ENCODE data around the gene DPEP2. TPM values are rescaled to one million over a fixed set of nuclear protein-coding genes. Genes with fewer than 3 reads are reported as not detected.

The DPEP2 gene
- total RNA-seq, 1 donor from 2014 or later, result not detected

DNA sequence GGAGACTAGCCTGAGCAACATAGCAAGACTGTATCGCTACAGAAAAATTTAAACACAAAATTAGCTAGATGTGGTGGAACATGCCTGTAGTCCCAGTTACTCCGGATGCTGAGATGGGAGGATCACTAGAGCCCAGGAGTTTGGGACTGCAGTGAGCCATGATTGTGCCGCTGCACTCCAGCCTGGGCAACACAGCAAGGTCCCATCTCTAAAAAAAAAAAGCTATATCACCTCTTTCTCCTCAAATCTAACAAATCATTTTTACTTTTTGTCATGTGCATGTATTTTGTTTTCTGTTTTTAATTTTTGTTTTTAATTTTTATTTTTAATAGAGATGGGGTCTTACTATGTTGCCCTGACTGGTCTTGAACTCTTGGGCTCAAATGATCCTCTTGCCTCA lies 29.7 kb upstream of the DPEP2 start:
- Mint-ChIP-seq H3K36me3 (peaks cover 1% of the 10 kb centered on the region), H3K27me3 (ENCODE audit: insufficient read depth, low read depth) (no peaks in the 10 kb centered on the region), H3K4me3 (no peak overlapping the region), H3K27ac (no peak overlapping the region), H3K9me3 (no peaks in the 10 kb centered on the region), H3K4me1 (peaks cover 3% of the 10 kb centered on the region)
- Histone ChIP-seq H3K79me2 (ENCODE audit: low read depth) (peaks cover 22% of the 10 kb centered on the region), H3K4me3 (no peak overlapping the region), H2AFZ (replicated peaks) (no peak overlapping the region), H3K9ac (no peak overlapping the region), H3K36me3 (no peaks in the 10 kb centered on the region), H3K4me2 (no peak overlapping the region), H3K27ac (no peak overlapping the region), H3F3A (ENCODE audit: low read depth) (no peaks in the 10 kb centered on the region), H3K4me1 (peaks cover 4% of the 10 kb centered on the region), H3K27me3 (no peaks in the 10 kb centered on the region), H3K9me3 (ENCODE audit: low read depth) (no peaks in the 10 kb centered on the region), H4K20me1 (ENCODE audit: low read depth) (no peaks in the 10 kb centered on the region)
- TF ChIP-seq, protein P1, sequence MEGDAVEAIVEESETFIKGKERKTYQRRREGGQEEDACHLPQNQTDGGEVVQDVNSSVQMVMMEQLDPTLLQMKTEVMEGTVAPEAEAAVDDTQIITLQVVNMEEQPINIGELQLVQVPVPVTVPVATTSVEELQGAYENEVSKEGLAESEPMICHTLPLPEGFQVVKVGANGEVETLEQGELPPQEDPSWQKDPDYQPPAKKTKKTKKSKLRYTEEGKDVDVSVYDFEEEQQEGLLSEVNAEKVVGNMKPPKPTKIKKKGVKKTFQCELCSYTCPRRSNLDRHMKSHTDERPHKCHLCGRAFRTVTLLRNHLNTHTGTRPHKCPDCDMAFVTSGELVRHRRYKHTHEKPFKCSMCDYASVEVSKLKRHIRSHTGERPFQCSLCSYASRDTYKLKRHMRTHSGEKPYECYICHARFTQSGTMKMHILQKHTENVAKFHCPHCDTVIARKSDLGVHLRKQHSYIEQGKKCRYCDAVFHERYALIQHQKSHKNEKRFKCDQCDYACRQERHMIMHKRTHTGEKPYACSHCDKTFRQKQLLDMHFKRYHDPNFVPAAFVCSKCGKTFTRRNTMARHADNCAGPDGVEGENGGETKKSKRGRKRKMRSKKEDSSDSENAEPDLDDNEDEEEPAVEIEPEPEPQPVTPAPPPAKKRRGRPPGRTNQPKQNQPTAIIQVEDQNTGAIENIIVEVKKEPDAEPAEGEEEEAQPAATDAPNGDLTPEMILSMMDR (IDR thresholded peaks at IDR 0.05), result no peak
- no peak for TF ChIP-seq EZH2 (IDR thresholded peaks at IDR 0.05)
- no peak for TF ChIP-seq EZH2phosphoT487 (IDR thresholded peaks at IDR 0.05)
- no peak for DNase-seq (ENCODE audit: low spot score)

DNA sequence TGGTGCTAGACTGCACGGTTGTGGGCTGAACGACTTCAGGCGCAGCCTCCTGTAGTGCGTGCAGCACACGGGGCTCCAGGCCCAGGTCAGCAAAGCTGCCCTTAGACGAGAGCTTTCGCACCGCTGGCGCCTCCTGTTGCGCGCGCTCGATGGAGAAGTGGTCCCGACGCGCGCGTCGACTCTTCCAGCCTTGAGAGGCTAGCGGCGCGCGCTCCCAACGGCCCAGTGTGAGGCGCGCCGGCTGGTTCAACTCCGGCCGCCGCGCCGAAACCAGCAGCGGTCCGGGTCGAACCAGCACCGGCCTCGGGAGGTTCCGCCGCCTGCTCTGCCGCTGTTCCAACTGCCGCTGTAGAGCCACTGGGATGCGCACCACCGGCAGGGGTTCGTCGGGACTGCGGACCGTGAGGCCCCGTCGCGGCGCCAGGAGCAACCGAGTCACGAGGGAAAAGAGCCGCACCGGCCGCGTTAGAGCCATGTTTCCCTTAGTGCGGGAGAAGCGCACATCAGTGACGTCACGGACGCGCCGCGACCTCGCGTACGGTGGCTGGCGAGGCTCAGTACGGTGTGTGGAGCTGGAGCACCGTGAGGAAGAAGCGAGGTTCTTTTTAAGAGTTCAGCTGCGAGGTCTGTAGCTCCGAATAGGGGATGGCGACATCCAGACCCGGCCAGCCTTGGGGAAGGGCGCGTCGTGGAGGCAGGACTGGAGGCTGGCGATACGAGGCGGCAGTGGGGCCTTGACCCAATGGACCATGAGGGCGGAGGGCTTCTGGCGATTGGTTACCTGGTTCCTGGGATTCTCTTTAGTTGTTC lies 23.6 kb upstream of the DPEP2 start, which contains the start of the genes DDX28 and DUS2:
TSS of gene DDX28 (minus strand) at position 505 of the 810 bp plus-strand sequence. CDS start at position 475, 30 bp downstream.
TSS of gene DUS2 (plus strand) at position 557 of the 810 bp plus-strand sequence. CDS start 14,740 bp downstream, outside the sequence.
- Histone ChIP-seq H3K9ac (peak within 1 kb of the TSS; percentile 95), H2AFZ (replicated peaks) (peak within 1 kb of the TSS; percentile 96), H3K27ac (peak within 1 kb of the TSS; percentile 77), H4K20me1 (ENCODE audit: low read depth) (peaks cover 7% of the 10 kb centered on the region), H3F3A (ENCODE audit: low read depth) (peaks cover 6% of the 10 kb centered on the region), H3K9me3 (ENCODE audit: low read depth) (no peaks in the 10 kb centered on the region), H3K4me3 (peak within 1 kb of the TSS; percentile 81), H3K79me2 (ENCODE audit: low read depth) (peaks cover 52% of the 10 kb centered on the region), H3K36me3 (peaks cover 4% of the 10 kb centered on the region), H3K4me1 (peaks cover 18% of the 10 kb centered on the region), H3K27me3 (no peaks in the 10 kb centered on the region), H3K4me2 (peak within 1 kb of the TSS; percentile 96)
- Mint-ChIP-seq H3K9me3 (no peaks in the 10 kb centered on the region), H3K4me3 (peak within 1 kb of the TSS; percentile 100), H3K4me1 (peaks cover 22% of the 10 kb centered on the region), H3K27me3 (ENCODE audit: insufficient read depth, low read depth) (peaks cover 3% of the 10 kb centered on the region), H3K36me3 (peaks cover 3% of the 10 kb centered on the region), H3K27ac (peak within 1 kb of the TSS; percentile 100)
- TF ChIP-seq, protein P1 (IDR thresholded peaks at IDR 0.05), result no peak
- peak; percentile 96 for DNase-seq (ENCODE audit: low spot score)

DNA sequence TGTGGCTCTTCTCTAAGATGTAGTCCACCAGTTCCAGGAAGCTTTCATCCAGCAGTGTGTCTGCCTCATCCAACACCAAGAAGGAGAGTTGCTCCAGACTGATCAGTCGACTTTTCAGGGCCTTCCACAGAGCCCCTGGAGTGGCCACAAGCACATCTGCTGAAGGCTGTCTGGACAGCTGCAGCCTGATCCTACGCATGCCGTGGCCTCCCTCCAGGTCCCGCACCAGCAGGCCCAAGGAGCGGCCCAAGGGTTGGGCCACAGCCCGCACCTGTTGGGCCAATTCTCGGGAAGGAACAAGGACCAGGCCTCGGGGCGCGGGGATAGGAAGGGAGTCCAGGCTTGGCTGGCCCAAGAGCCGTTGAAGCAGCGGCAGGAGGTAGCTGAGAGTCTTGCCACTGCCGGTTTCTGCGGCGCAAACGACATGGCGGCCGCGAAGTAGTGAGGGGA lies 23.0 kb upstream of the DPEP2 start:
- Histone ChIP-seq H3K9ac (peak overlapping the region; percentile 95), H3K27ac (peak overlapping the region; percentile 77), H3K9me3 (ENCODE audit: low read depth) (no peaks in the 10 kb centered on the region), H3K4me3 (peak overlapping the region; percentile 81), H3F3A (ENCODE audit: low read depth) (peaks cover 6% of the 10 kb centered on the region), H3K4me1 (peaks cover 18% of the 10 kb centered on the region), H3K36me3 (peaks cover 4% of the 10 kb centered on the region), H4K20me1 (ENCODE audit: low read depth) (peaks cover 7% of the 10 kb centered on the region), H3K27me3 (no peaks in the 10 kb centered on the region), H3K4me2 (peak overlapping the region; percentile 96), H2AFZ (replicated peaks) (peak overlapping the region; percentile 96), H3K79me2 (ENCODE audit: low read depth) (peaks cover 52% of the 10 kb centered on the region)
- Mint-ChIP-seq H3K36me3 (peaks cover 3% of the 10 kb centered on the region), H3K9me3 (no peaks in the 10 kb centered on the region), H3K27me3 (ENCODE audit: insufficient read depth, low read depth) (peaks cover 3% of the 10 kb centered on the region), H3K4me1 (peaks cover 22% of the 10 kb centered on the region), H3K4me3 (peak overlapping the region; percentile 100), H3K27ac (peak overlapping the region; percentile 14)
- TF ChIP-seq, protein P1 (IDR thresholded peaks at IDR 0.05), result no peak
- TF ChIP-seq EZH2phosphoT487 (IDR thresholded peaks at IDR 0.05) (no peak), EZH2 (IDR thresholded peaks at IDR 0.05) (no peak)
- DNase-seq (ENCODE audit: low spot score), result no peak

Measured in neural progenitor cell (in vitro differentiated cells).